ENCODE results near the gene GRK5.

The GRK5 gene

GRCh38 chr10:119183664-119184412 lies 23.5 kb upstream of the GRK5 start:
- no peak for DNase-seq
- TF ChIP-seq POLR2A (IDR thresholded peaks at IDR 0.05; ENCODE audit: low read length) = no peak
- TF ChIP-seq GATA1 (IDR thresholded peaks at IDR 0.05; ENCODE audit: low read depth, low read length) = no peak

GRCh38 chr10:119189811-119190282 lies 17.5 kb upstream of the GRK5 start:
- no peak for DNase-seq

DNA sequence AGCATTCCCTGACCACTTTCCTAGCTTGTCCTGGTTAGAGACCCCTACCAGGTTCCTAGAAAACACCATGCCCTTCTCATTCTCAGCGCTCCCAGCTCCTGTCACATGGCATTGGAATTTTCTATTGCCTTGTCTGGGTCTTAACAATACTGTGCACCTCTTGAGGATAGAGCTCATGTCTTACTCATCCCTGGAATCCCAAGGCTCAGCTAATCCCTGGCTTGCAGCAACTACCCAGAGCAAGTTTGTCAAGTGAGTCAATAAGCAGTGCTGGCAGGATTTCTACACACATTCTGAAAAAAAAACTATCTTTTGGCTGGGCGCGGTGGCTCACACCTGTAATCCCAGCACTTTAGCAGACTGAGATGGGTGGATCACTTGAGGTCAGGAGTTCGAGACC lies 17.0 kb upstream of the GRK5 start:
- no peak for TF ChIP-seq POLR2A (IDR thresholded peaks at IDR 0.05; ENCODE audit: low read length)
- no peak for TF ChIP-seq GATA1 (IDR thresholded peaks at IDR 0.05; ENCODE audit: low read depth, low read length)
- DNase-seq = no peak

More at GRCh38 chr10:119189811-119190282, 17.5 kb upstream of the GRK5 start:
- no peak for TF ChIP-seq GATA1 (IDR thresholded peaks at IDR 0.05; ENCODE audit: low read depth, low read length)

DNA sequence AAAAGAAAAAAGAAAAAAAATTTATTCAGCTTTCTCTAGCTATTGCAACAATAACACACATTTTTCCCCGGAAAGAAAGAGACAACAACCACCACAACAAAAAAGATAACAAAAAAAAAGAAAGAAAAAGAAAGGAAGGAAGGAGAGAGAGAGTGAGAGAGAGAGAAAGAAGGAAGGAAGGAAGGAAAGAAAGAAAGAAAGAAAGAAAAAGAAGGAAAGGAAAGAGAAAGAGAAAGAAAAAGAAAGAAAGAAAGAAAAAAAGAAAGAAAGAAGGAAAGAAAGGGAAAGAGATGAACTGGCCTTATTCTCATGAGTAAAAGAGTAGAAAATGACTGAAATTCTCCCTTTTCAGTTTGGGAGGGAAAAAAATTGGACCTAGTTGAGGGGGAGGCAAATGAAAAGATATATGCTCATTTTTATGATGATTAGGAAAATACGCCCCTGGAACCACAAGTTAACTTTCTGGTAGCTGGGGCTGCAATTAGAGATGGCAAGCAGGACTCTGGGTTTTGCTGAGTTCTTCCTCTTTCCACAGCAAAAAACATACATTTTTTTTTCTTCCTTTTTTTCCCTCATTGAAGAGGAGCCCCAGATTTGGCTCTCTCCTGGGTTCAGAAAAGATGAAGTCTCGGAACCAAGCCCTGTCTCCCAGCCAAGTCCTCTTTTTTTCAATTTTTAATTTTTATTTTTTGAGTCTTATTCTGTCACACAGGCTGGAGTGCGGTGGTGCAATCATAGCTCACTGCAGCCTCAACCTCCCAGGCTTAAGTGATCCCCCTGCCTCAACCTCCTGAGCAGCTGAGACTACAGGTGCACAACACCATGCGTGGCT lies 16.2 kb upstream of the GRK5 start:
- no peak for DNase-seq
- no peak for TF ChIP-seq POLR2A (IDR thresholded peaks at IDR 0.05; ENCODE audit: low read length)
- TF ChIP-seq GATA1 (IDR thresholded peaks at IDR 0.05; ENCODE audit: low read depth, low read length) = no peak

- no peak for TF ChIP-seq GATA1 (IDR thresholded peaks at IDR 0.05; ENCODE audit: low read depth, low read length)
- no peak for TF ChIP-seq POLR2A (IDR thresholded peaks at IDR 0.05; ENCODE audit: low read length)
- no peak for DNase-seq
Observed at GRCh38 chr10:119191881-119192280, 15.5 kb upstream of the GRK5 start.

GRCh38 chr10:119197921-119198320 lies 9.4 kb upstream of the GRK5 start:
- TF ChIP-seq GATA1 (IDR thresholded peaks at IDR 0.05; ENCODE audit: low read depth, low read length) = no peak
- no peak for TF ChIP-seq POLR2A (IDR thresholded peaks at IDR 0.05; ENCODE audit: low read length)
- DNase-seq = no peak

GRCh38 chr10:119198438-119198837 lies 8.9 kb upstream of the GRK5 start:
- TF ChIP-seq GATA1 (IDR thresholded peaks at IDR 0.05; ENCODE audit: low read depth, low read length) (no peak), POLR2A (IDR thresholded peaks at IDR 0.05; ENCODE audit: low read length) (no peak)
- DNase-seq = peak; percentile 40 to 56

DNA sequence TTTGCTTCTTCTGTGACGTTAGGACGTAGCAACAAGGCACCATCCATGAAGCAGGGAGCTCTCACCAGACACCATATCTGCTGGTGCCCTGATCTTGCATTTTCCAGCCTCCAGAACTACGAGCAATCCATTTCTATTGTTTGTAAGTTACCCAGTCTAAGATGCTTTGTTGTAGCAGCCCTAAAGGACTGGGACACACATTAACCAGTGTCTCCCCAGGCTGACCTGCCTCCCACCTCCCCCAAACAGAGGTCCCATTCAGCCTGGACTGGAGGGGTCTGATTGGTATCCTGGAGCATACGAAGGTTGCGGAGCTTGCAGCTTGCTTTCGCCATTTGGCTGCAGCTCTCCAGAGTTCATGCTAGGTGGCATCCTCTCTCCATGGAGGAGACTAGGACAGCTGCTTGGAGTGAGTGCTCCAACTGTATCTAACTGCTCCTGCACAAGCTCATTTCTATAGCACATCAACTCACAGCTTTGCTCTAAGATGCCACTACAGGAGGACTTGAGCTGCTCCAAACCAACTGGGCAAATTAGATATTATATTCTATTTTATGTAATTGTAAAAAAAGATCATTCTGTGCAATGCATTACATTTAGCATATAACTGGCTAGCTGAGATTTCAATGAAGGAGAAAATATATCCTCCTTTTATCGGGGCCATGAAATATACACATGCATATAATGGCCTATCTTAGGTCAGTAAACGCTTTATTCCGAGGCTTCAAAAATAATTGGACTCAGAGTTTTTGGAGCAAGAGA lies 8.0 kb upstream of the GRK5 start:
- peak; percentile 60 to 61 for DNase-seq
- no peak for TF ChIP-seq POLR2A (IDR thresholded peaks at IDR 0.05; ENCODE audit: low read length)
- TF ChIP-seq GATA1 (IDR thresholded peaks at IDR 0.05; ENCODE audit: low read depth, low read length) = no peak

DNA sequence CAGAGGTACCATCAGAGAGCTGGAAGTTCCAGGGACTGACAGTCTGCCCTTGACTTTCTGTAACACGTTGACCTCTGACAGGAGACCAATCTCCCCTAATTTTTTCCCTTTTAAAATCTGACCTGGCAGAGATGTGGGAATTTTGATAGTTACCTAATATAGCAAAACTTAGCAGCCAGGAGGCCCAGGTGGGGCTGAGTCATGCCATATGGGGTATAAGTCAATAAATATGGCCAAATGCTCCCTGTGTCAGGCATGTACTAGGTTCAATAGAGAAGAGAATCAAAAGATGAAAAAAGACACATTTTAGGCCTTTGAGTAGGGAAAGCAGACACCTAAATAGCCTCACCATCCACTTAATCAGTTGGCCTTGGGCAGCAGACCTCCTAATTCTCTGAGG lies 6.1 kb upstream of the GRK5 start:
- no peak for DNase-seq
- no peak for TF ChIP-seq POLR2A (IDR thresholded peaks at IDR 0.05; ENCODE audit: low read length)
- TF ChIP-seq GATA1 (IDR thresholded peaks at IDR 0.05; ENCODE audit: low read depth, low read length) = no peak

- TF ChIP-seq GATA1 (IDR thresholded peaks at IDR 0.05; ENCODE audit: low read depth, low read length) (no peak), POLR2A (IDR thresholded peaks at IDR 0.05; ENCODE audit: low read length) (no peak)
- no peak for DNase-seq
Observed at GRCh38 chr10:119203006-119203405, 4.4 kb upstream of the GRK5 start.

- peak in 1 of 2 experiments; percentile 49 for DNase-seq
- TF ChIP-seq GATA1 (IDR thresholded peaks at IDR 0.05; ENCODE audit: low read depth, low read length) (no peak), POLR2A (IDR thresholded peaks at IDR 0.05; ENCODE audit: low read length) (no peak)
Observed at GRCh38 chr10:119205894-119206602, 1.3 kb upstream of the GRK5 start.

GRCh38 chr10:119206603-119207365 lies 587 bp upstream of the GRK5 start:
- peak; percentile 48 for TF ChIP-seq POLR2A (IDR thresholded peaks at IDR 0.05; ENCODE audit: low read length)
- no peak for TF ChIP-seq GATA1 (IDR thresholded peaks at IDR 0.05; ENCODE audit: low read depth, low read length)
- DNase-seq = peak; percentile 79 to 85

All from erythroblast (primary cell).